DOHH2 (cell line): ENCODE measurements around the gene EPG5.
"Not testable (repeated sequence)": the region's sequence is repeated elsewhere in the genome, so short reads cannot be mapped to it uniquely, and the experiment has no call there.

Experiments
- H3F3A ChIP-seq: fragments of 200-600 bp; sonication (generic), shearing (Covaris generic); 2 replicates; pipeline ENCODE4 v1.6.0; 2016; ENCODE audit warnings: antibody characterized with exemption, mild to moderate bottlenecking; ENCODE audit not compliant: control insufficient read depth, insufficient read depth
- H3K27ac ChIP-seq: fragments of 200-600 bp; sonication (generic); 2 replicates; pipeline ENCODE4 v1.5.1; 2014; ENCODE audit warnings: low read depth, mild to moderate bottlenecking, low read length, moderate library complexity
- H3K27me3 ChIP-seq: fragments of 200-600 bp; sonication (generic); 2 replicates; pipeline ENCODE4 v1.6.1; 2014; ENCODE audit warnings: mild to moderate bottlenecking, low read length, mixed read lengths; ENCODE audit not compliant: control insufficient read depth
- H3K36me3 ChIP-seq: fragments of 200-600 bp; sonication (generic); 2 replicates; pipeline ENCODE4 v1.6.1; 2014; ENCODE audit warnings: mild to moderate bottlenecking, low read length, moderate library complexity, mixed read lengths; ENCODE audit not compliant: control insufficient read depth
- H3K4me1 ChIP-seq: fragments of 200-600 bp; sonication (generic); 2 replicates; pipeline ENCODE4 v1.6.1; 2014; ENCODE audit warnings: mild to moderate bottlenecking, low read length, mixed read lengths; ENCODE audit not compliant: control insufficient read depth
- H3K4me2 ChIP-seq: fragments of 200-600 bp; sonication (generic); 2 replicates; pipeline ENCODE4 v1.6.0; 2014; ENCODE audit warnings: mild to moderate bottlenecking, low read length, moderate library complexity
- H3K4me3 ChIP-seq: fragments of 200-600 bp; sonication (generic); 2 replicates; pipeline ENCODE4 v1.5.1; 2014; ENCODE audit warnings: mild to moderate bottlenecking, low read length, mixed read lengths
- H3K79me2 ChIP-seq: fragments of 200-600 bp; sonication (generic); 2 replicates; pipeline ENCODE4 v1.6.1; 2014; ENCODE audit warnings: mild to moderate bottlenecking, low read length, mixed read lengths; ENCODE audit not compliant: control insufficient read depth
- H3K9me2 ChIP-seq: fragments of 200-600 bp; sonication (generic); replicated peaks from 2 replicates; pipeline ENCODE4 v1.6.1; 2014; ENCODE audit warnings: mild to moderate bottlenecking, low read length, mixed read lengths; ENCODE audit not compliant: control insufficient read depth
- H3K9me3 ChIP-seq: fragments of 200-600 bp; sonication (generic); 2 replicates; pipeline ENCODE4 v1.6.1; 2014; ENCODE audit warnings: antibody characterized with exemption, low read length, mixed read lengths; ENCODE audit not compliant: control insufficient read depth, insufficient read depth
- H4K20me1 ChIP-seq: fragments of 200-600 bp; sonication (generic); 2 replicates; pipeline ENCODE4 v1.6.0; 2014; ENCODE audit warnings: low read depth, mild to moderate bottlenecking, antibody characterized with exemption, low read length, moderate library complexity; ENCODE audit not compliant: control insufficient read depth, insufficient read depth
- CTCF ChIP-seq: fragments of 200-600 bp; sonication (generic); IDR thresholded peaks from one replicate; pipeline ENCODE4 v1.5.1; 2014; ENCODE audit warnings: antibody characterized with exemption, mild to moderate bottlenecking, low read depth, low read length; ENCODE audit not compliant: poor library complexity, severe bottlenecking
- EZH2phosphoT487 ChIP-seq: fragments of 200-600 bp; sonication (generic); IDR thresholded peaks from 2 replicates; pipeline ENCODE4 v1.6.1; 2017; ENCODE audit warnings: borderline replicate concordance, mild to moderate bottlenecking, antibody characterized with exemption, low read length, moderate library complexity, mixed read lengths

Gene EPG5

GRCh38 chr18:45821711-45822110 is 145.4 kb downstream of the EPG5 start:
- Histone ChIP-seq H3K9me2 (no peaks in the 10 kb centered on the region), H3K9me3 (no peaks in the 10 kb centered on the region), H4K20me1 (no peaks in the 10 kb centered on the region), H3K36me3 (no peaks in the 10 kb centered on the region), H3K79me2 (no peaks in the 10 kb centered on the region), H3K4me3 (no peak overlapping the region), H3K27ac (no peak overlapping the region), H3K27me3 (peaks cover 19% of the 10 kb centered on the region), H3K4me2 (no peak overlapping the region), H3F3A (no peaks in the 10 kb centered on the region), H3K4me1 (peaks cover 11% of the 10 kb centered on the region)
- no peak for TF ChIP-seq CTCF
- TF ChIP-seq EZH2phosphoT487: no peak

DNA sequence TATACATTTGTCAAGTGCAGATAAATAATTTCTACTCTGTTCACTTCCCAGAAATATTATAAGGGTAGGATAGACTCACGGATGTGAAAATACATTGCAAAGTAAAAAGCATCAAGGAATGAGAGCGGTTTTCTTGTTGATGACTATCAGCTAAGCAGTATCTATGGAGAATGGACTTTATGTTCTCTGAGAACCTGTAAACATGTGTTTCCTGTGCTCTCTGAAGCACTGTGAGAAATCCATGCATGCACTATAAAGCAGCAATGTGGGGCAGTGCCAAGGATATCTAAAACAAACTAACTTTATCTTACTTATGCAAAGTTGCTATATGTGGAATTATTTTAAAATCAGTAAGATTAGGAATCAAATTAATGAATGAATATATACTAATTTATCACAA is 146.1 kb downstream of the EPG5 start:
- H3K4me2 ChIP-seq: no peak overlapping the region
- TF ChIP-seq CTCF: no peak
- TF ChIP-seq EZH2phosphoT487: no peak
- no peaks in the 10 kb centered on the region for H3K9me2 ChIP-seq
- H3K36me3 ChIP-seq: no peaks in the 10 kb centered on the region
- no peaks in the 10 kb centered on the region for H3K9me3 ChIP-seq
- no peaks in the 10 kb centered on the region for H3K79me2 ChIP-seq
- H3K27me3 ChIP-seq: peaks cover 19% of the 10 kb centered on the region
- H3K27ac ChIP-seq: no peak overlapping the region
- H3F3A ChIP-seq: no peaks in the 10 kb centered on the region
- peaks cover 10% of the 10 kb centered on the region for H3K4me1 ChIP-seq
- no peaks in the 10 kb centered on the region for H4K20me1 ChIP-seq
- no peak overlapping the region for H3K4me3 ChIP-seq

DNA sequence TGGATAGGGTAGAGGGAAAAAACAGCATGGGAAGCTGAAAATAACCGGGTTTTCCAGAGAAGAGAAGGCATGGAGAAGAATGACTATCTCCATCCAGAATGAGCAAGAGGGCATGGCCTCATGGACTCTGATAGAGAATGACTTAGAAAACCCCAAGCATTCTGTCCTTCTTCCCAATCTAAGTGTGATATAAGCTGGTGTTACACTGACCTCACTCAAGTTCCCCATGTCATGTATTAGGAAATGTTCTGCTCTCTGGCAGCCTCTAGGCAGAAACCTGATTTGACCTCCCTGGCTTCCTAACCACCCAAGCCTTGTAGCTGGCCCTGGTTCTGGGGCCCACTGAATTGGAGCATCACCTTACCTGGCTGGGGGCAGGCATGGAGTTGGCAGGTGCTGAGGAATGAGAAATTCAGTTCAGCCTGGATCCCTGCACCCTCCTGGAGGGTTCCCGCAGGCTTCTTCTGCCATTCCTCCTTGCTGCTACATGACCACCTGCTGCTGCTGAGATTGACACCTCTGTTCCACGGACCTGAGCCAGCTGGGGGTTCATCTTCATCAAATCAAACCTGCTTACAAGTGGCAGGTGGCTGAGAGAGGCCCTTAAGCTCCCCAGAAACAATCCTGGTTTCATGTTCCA is 146.9 kb downstream of the EPG5 start:
- Histone ChIP-seq H3K36me3 (no peaks in the 10 kb centered on the region), H3K27ac (no peak overlapping the region), H3F3A (no peaks in the 10 kb centered on the region), H3K27me3 (peaks cover 19% of the 10 kb centered on the region), H4K20me1 (no peaks in the 10 kb centered on the region), H3K79me2 (no peaks in the 10 kb centered on the region), H3K4me2 (no peak overlapping the region), H3K4me1 (peaks cover 2% of the 10 kb centered on the region), H3K9me3 (no peaks in the 10 kb centered on the region), H3K9me2 (no peaks in the 10 kb centered on the region), H3K4me3 (no peak overlapping the region)
- TF ChIP-seq EZH2phosphoT487: no peak
- TF ChIP-seq CTCF: no peak

DNA sequence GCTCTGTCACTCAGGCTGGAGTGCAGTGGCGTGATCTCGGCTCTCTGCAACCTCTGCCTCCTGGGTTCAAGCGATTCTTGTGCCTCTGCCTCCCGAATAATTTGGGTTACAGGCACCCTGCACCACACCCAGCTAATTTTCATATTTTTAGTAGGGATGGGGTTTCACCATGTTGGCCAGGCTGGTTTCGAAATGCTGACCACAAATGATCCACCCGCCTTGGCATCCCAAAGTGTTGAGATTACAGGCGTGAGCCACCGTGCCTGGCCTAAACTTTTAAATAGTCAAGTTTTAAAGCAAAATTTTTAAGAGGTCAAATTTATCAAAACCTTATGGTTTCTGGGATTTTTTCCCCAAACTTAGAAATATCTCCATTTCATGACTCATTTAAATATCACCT is 148.4 kb downstream of the EPG5 start:
- peaks cover 19% of the 10 kb centered on the region for H3K27me3 ChIP-seq
- not testable (repeated sequence) for H3K79me2 ChIP-seq, H3K4me3 ChIP-seq, H3K9me2 ChIP-seq, H4K20me1 ChIP-seq, H3K9me3 ChIP-seq, H3K4me2 ChIP-seq, H3K36me3 ChIP-seq, H3K4me1 ChIP-seq, H3F3A ChIP-seq, H3K27ac ChIP-seq
